AG10803 (cell line): Measurements from ENCODE around the gene PPP1R2B.

Experiments used
- DNase-seq: peaks from one replicate; pipeline ENCODE4 v3.0.0; 2010; ENCODE audit warnings: low read depth
- H3K4me3 ChIP-seq: 2 replicates; pipeline ENCODE4 v1.5.1; 2011; ENCODE audit warnings: mild to moderate bottlenecking, low read length, control low read depth
- CTCF ChIP-seq: conservative IDR thresholded peaks from 2 replicates; pipeline ENCODE4 v1.5.1; 2011; ENCODE audit warnings: mild to moderate bottlenecking, low read length, control low read depth, inconsistent platforms

The PPP1R2B gene

DNA sequence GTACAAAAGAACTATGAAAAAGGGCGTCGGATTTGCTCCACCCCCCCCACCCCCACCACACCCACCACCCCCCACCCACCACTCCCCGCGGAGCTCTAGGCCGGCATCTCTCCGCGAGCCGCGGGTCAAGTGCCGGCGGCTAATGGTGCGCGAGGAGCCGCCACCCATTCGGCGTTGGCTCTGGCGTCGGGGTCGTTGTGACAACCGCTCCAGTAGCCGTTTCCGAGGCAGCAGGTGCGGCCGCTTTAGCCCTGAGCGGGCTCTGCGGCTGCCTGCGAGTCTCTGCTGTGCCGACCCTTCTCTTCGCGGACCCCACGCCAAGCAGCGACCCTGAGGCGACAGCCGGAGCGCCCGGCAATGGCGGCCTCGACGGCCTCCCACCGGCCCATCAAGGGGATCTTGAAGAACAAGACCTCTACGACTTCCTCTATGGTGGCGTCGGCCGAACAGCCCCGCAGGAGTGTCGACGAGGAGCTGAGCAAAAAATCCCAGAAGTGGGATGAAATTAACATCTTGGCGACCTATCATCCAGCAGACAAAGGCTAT is at the start of gene PPP1R2B:
PPP1R2B (plus strand) TSS at position 90 of the 546 bp plus-strand sequence; CDS start at position 358, 268 bp downstream.
- H3K4me3 ChIP-seq: no peak within 1 kb of the TSS
- no peak for DNase-seq
- no peak for TF ChIP-seq CTCF

- DNase-seq: no peak
- no peak for TF ChIP-seq CTCF
- no peak overlapping the region for H3K4me3 ChIP-seq
Observed at GRCh38 chr5:156800929-156801328, 49.2 kb upstream of the PPP1R2B start.

DNA sequence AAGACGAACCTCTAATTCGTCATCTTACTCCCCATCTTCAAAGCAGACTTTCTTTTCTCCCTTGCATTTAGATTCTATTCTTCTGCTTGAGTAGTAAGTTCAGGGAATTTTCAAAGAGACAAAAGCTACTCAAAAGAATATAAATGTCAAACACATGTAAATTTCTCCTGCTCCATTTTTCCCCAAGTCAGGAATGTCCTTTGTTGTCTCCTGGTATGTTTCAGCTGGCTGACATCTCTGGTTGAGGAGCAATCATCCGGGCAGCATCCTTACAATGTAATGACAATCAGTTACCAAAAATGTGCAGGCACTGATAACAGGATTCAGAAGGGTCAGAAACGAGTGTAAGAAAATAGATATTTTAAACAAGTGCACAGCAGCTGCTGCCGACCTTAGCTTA is 47.6 kb upstream of the PPP1R2B start:
- DNase-seq: no peak
- no peak for TF ChIP-seq CTCF

GRCh38 chr5:156803404-156803803 is 46.7 kb upstream of the PPP1R2B start:
- DNase-seq: no peak
- no peak overlapping the region for H3K4me3 ChIP-seq
- no peak for TF ChIP-seq CTCF

More for the DNA sequence above, 47.6 kb upstream of the PPP1R2B start:
- H3K4me3 ChIP-seq: no peak overlapping the region

DNA sequence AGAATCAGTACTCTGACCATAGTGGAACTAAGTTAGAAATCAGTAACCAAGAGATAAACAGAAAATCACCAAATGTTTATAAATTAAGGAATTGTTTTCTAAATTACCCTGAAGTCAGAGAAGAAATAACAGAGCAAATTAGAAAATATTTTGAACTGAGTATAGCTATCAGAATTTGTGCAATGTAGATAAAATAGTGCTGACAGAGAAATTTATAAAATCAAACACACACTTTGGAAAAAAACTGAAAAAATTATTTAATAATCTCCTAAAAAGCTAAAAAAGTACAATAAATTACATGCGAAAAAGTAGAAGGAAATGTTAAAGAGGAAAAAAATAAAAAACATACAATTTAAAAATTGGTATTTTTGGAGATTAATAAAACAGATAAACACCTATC is 37.1 kb upstream of the PPP1R2B start:
- no peak for TF ChIP-seq CTCF
- no peak for DNase-seq
- H3K4me3 ChIP-seq: no peak overlapping the region

GRCh38 chr5:156815988-156816599 is 34.0 kb upstream of the PPP1R2B start:
- H3K4me3 ChIP-seq: no peak overlapping the region
- DNase-seq: peak; percentile 51

More at GRCh38 chr5:156815988-156816599, 34.0 kb upstream of the PPP1R2B start:
- peak; percentile 83 for TF ChIP-seq CTCF
